ENCODE results near the gene PHPT1.

The PHPT1 gene

DNA sequence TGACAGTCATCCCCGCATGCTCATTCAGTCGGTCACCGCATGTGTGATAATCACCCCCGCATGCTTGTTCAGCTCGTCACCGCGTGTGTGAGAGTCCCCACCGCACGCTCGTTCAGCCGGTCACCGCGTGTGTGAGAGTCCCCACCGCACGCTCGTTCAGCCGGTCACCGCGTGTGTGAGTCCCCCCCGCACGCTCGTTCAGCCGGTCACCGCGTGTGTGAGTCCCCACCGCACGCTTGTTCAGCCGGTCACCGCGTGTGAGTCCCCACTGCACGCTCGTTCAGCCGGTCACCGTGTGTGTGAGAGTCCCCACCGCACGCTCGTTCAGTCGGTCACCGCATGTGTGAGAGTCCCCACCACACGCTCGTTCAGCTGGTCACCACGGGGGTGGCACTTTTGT lies 40.6 kb downstream of the PHPT1 start:
- DNase-seq = no peak

DNA sequence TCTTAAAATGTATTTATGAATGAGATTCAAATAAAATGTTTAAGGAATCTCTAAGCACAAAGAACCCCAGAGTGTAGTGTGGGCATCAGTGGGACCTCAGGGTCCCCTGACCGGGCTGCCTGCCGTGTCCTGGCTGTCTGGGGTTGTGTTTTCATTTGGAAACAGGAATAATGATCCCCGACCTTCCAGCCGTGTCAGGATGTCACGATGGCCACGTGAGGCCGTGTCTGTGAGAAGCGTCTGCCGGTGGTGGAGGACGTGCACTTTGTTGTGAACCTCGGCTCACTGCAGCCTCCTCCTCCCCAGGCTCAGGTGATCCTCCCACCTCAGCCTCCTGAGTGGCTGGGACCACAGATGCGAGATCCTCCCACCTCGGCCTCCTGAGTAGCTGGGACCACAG lies 41.5 kb downstream of the PHPT1 start:
- DNase-seq = no peak

DNA sequence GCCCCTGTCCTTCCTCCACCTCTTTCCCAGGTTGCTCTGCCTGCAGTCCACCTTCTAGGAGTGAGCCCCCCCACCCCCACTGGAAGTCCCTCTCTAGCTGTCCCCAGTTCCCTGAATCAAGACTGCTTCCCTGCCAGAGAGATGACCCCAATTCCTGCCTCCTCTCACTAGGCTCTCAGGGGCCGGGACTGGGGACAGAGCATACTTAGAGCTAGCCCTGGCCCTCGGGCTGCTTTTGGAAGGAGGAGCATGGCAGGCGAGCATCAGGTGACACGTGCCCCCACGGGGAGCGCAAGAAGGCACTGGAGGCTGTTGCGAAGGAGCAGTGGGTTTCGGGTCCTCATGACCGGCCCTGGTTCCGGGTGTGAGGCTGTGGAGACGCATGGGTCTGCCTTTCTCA lies 46.8 kb downstream of the PHPT1 start:
- DNase-seq = no peak

DNA sequence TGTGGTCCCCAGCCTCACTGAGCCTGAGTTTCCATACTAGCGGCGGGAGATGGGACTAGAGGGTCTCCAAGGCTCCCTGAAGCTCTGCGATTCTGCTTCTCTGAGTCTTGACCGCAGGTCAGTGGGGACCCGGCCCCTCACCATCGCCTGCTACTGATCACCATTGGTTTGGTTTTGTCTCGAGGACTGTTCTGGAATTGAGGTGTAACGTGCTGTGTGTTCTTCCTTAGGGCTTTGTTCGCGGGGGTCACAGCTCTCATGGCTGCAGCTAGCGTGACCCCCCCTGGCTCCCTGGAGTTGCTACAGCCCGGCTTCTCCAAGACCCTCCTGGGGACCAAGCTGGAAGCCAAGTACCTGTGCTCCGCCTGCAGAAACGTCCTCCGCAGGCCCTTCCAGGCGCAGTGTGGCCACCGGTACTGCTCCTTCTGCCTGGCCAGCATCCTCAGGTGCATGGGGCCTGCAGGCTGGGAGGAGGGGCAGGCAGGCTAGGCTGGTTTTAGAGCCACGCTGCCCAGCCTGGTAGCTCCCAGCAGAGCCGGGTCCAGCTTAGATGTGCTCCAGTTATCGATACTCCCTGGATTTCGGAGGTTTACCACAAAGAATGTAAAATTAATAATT lies 49.4 kb downstream of the PHPT1 start:
- DNase-seq = no peak

DNA sequence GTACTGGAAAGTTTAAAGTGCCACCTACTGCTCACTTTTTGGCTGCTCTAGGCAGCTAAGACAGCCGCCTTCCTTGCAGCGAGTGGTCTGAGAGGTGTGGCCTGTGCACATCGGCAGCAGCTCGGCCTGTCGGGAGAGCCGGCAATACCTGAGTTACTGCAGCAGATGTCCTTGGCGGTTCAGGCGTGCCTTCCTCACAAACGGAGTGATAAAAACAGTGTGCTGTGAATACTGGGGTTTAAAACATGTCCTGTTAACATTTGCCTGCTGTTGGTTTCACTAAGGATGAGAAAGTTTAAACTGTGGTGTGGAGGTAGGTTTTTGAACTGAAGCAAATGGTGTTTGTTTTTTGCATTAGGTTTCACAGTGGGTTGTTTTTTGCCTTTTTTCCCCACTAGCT lies 50.0 kb downstream of the PHPT1 start:
- no peak for DNase-seq

DNA sequence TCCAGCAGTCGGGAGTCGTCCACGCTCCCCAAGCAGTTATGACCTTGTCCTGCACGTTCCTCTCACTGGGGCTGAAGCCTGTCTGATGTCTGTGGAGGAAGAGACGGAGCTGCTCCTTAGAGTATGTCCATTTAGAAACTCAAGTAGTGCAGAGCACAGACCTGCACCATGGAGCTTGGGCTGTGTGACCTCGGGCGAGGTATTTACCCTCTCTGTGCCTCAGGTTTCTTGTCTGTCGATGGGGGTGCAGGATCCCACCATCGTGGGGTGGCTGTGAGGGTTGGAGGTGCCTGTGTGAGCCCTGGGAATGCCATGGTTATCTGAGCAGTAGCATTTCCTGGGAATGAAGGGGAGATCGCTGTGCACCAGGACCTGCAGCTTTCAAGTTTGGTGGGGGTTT lies 51.3 kb downstream of the PHPT1 start:
- no peak for DNase-seq
